ENCODE data around the gene FTSJ3. TPM values are rescaled to one million over a fixed set of nuclear protein-coding genes. Genes with fewer than 3 reads are reported as not detected.

Gene FTSJ3
- total RNA-seq, 2 experiments from 2014 or later: 58.3 to 60.9 TPM

DNA sequence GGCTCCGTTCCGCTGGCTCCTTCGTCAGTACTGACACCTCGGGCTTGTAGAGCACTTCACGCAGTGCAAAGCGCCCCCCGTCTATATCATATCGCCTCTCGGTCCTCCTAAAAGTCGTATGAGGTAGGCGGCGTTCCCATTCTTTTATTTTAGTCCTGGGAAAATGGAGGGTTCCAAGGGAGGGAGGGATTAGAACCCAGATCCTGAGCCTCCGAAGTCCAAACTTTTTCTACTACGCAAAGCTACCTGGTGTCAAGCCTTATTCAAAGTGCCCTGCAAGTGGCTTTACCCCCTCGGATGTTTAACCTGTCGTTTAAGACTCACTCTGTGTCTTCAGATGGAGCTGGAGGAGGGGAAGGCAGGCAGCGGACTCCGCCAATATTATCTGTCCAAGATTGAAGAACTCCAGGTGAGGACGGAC, 348 bp upstream of the FTSJ3 start:
- no peaks in the 10 kb centered on the region for H3K9me3 Mint-ChIP-seq
- no peak for ATAC-seq
- intact Hi-C loops (cut with micrococcal nuclease): loop anchor here (5.0 kb wide), 1 partner anchor 51 kb away; no protein-coding TSS in a partner anchor
- peaks cover 86% of the 10 kb centered on the region for H3K36me3 Mint-ChIP-seq (ENCODE audit: low read depth)
- no peak for DNase-seq
- no peaks in the 10 kb centered on the region for H3K27me3 Mint-ChIP-seq
- peaks cover 76% of the 10 kb centered on the region for H3K4me1 Mint-ChIP-seq (ENCODE audit: low read depth)
- H3K27ac Mint-ChIP-seq: peak overlapping the region; percentile 100
- CTCF ChIA-PET: interaction anchor here (0.7 to 2.9 kb wide), 11 partner anchors 9 to 131 kb away, joined by 3 to 22 read pairs (median 4); partner anchors contain the start of gene STRADA
- POLR2A ChIA-PET: interaction anchor here (0.9 to 11.6 kb wide), 7 partner anchors 9 to 129 kb away, joined by 3 to 188 read pairs (median 4); partner anchors contain the start of genes CCDC47, DDX42 and SMARCD2
- TF ChIP-seq, protein P1, sequence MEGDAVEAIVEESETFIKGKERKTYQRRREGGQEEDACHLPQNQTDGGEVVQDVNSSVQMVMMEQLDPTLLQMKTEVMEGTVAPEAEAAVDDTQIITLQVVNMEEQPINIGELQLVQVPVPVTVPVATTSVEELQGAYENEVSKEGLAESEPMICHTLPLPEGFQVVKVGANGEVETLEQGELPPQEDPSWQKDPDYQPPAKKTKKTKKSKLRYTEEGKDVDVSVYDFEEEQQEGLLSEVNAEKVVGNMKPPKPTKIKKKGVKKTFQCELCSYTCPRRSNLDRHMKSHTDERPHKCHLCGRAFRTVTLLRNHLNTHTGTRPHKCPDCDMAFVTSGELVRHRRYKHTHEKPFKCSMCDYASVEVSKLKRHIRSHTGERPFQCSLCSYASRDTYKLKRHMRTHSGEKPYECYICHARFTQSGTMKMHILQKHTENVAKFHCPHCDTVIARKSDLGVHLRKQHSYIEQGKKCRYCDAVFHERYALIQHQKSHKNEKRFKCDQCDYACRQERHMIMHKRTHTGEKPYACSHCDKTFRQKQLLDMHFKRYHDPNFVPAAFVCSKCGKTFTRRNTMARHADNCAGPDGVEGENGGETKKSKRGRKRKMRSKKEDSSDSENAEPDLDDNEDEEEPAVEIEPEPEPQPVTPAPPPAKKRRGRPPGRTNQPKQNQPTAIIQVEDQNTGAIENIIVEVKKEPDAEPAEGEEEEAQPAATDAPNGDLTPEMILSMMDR (IDR thresholded peaks at IDR 0.05): no peak
- peak overlapping the region; percentile 100 for H3K4me3 Mint-ChIP-seq

DNA sequence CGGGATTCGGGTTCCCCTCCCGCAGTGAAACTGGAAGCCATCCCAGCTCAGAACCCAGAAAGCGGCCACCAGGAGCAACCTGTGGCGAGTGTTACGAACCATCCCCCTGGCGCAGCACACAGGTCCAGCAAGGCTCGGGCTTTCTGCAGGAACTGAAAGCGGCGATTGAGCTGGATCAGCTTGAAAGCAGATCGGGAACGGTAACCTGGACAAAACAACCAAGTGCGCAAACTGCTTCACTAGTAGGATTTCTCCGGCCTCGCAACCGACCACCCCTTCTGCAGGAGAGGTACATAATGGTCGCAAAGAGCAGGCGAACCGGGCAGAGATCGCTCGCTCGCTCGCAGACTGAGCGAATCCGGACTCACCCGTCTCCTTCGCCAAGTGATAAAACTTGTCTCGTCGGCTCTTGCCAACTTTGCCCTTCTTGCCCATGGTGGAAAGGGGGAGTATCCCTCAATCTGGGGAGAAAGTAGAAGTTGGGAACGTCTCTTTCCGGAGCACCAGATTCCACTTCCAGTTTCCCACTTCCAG, 928 bp downstream of the FTSJ3 start:
- Mint-ChIP-seq H3K27ac (peak overlapping the region; percentile 100), H3K4me1 (ENCODE audit: low read depth) (peaks cover 76% of the 10 kb centered on the region), H3K4me3 (peak overlapping the region; percentile 100), H3K9me3 (no peaks in the 10 kb centered on the region), H3K36me3 (ENCODE audit: low read depth) (peaks cover 87% of the 10 kb centered on the region), H3K27me3 (no peaks in the 10 kb centered on the region)
- ChIA-PET POLR2A (interaction anchor here (0.6 to 11.6 kb wide), 15 partner anchors 8 to 129 kb away, joined by 3 to 188 read pairs (median 3); partner anchors contain the start of genes CCDC47, DDX42, LIMD2 and SMARCD2), CTCF (interaction anchor here (1.2 to 1.4 kb wide), 4 partner anchors 11 to 50 kb away, joined by 3 to 6 read pairs (median 3); partner anchors contain the start of gene SMARCD2)
- ATAC-seq: peak; percentile 3
- intact Hi-C loops (cut with micrococcal nuclease): loop anchor here (5.0 kb wide), 1 partner anchor 49 kb away; no protein-coding TSS in a partner anchor
- TF ChIP-seq, protein P1 (IDR thresholded peaks at IDR 0.05): no peak
- peak; percentile 27 for DNase-seq

DNA sequence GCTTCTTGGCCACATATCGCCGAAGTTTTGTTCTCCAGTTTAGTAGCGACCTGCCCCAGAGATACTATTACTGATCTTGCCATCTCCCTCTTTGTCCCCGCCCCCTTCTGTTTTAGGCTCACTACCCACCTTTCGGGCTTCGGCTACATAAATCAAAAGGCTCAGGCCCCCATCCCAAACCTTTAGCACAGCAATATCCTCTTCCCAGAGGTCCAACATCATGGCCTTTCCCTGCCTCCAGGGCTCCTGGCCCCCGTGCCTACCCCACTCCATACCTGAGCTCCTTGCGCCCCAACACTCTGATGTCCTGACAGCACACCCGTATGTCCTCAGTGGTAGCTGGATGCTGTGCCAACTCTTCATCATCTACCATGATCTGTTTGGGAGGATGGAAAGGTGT, 3.1 kb downstream of the FTSJ3 start:
- H3K4me3 Mint-ChIP-seq: no peak overlapping the region
- H3K27ac Mint-ChIP-seq: peak overlapping the region; percentile 60
- ChIA-PET POLR2A (interaction anchor here (0.7 to 11.6 kb wide), 10 partner anchors 8 to 126 kb away, joined by 3 to 188 read pairs (median 4); partner anchors contain the start of genes CCDC47, DDX42 and SMARCD2), CTCF (interaction anchor here (1.1 to 2.6 kb wide), 4 partner anchors 11 to 82 kb away, joined by 3 to 9 read pairs (median 4); partner anchors contain the start of genes CCDC47 and DDX42)
- TF ChIP-seq, protein P1 (IDR thresholded peaks at IDR 0.05): no peak
- intact Hi-C loops (cut with micrococcal nuclease): no loop called here
- no peaks in the 10 kb centered on the region for H3K27me3 Mint-ChIP-seq
- ATAC-seq (no peak), DNase-seq (no peak)
- peaks cover 87% of the 10 kb centered on the region for H3K36me3 Mint-ChIP-seq (ENCODE audit: low read depth)
- H3K4me1 Mint-ChIP-seq (ENCODE audit: low read depth): peaks cover 61% of the 10 kb centered on the region
- H3K9me3 Mint-ChIP-seq: no peaks in the 10 kb centered on the region

DNA sequence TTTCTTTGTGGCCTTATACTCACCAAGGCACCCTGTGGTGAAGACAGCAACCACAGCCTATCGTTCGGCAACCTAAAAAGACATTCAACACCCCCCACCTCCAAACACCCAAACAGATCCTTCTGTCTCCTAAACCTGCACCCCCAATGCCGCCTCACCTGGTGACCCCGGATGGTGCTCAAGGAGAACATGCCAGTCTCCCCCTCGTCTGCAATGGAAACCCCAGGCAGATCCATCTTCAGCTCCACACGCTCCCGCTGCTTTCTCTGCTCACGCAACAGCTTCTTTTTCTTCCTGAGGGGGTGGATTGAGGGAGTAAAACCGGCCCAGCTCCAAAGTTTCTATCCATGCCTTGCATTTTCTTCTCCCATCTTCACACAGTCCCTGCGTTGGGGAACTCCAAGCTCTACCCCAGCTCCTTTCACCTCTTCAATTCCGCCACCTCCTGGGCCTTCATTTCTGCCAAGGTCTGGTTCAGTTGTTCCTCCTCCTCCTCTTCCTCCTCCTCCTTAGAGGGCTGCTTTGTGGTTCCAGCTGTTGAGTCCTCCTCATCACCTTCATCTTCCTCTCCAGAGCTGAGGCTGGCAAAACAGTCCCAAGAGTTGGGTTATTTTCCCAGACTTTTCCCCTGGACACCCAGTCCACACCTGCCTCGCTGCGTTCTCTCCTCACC, 3.7 kb downstream of the FTSJ3 start:
- H3K36me3 Mint-ChIP-seq (ENCODE audit: low read depth): peaks cover 86% of the 10 kb centered on the region
- no peaks in the 10 kb centered on the region for H3K27me3 Mint-ChIP-seq
- CTCF ChIA-PET: interaction anchor here (1.1 to 2.6 kb wide), 3 partner anchors 11 to 50 kb away, joined by 3 to 9 read pairs (median 3); partner anchors contain the start of genes CCDC47 and DDX42
- H3K27ac Mint-ChIP-seq: peak overlapping the region; percentile 60
- no peak for ATAC-seq
- DNase-seq: no peak
- H3K4me1 Mint-ChIP-seq (ENCODE audit: low read depth): peaks cover 55% of the 10 kb centered on the region
- POLR2A ChIA-PET: interaction anchor here (0.8 to 11.6 kb wide), 7 partner anchors 8 to 50 kb away, joined by 3 to 188 read pairs (median 21); partner anchors contain the start of genes CCDC47, DDX42 and SMARCD2
- H3K4me3 Mint-ChIP-seq: no peak overlapping the region
- H3K9me3 Mint-ChIP-seq: no peaks in the 10 kb centered on the region
- intact Hi-C loops (cut with micrococcal nuclease): no loop called here
- TF ChIP-seq, protein P1 (IDR thresholded peaks at IDR 0.05): no peak
